ENCODE results near the gene RGS19.

The RGS19 gene

GRCh38 chr20:64047968-64048401 lies 31.3 kb downstream of the RGS19 start:
- no peak for DNase-seq

GRCh38 chr20:64047046-64047389 lies 32.3 kb downstream of the RGS19 start:
- no peak for DNase-seq

- DNase-seq = no peak
These were observed 33.8 kb downstream of the RGS19 start for GRCh38 chr20:64045346-64046011.

DNA sequence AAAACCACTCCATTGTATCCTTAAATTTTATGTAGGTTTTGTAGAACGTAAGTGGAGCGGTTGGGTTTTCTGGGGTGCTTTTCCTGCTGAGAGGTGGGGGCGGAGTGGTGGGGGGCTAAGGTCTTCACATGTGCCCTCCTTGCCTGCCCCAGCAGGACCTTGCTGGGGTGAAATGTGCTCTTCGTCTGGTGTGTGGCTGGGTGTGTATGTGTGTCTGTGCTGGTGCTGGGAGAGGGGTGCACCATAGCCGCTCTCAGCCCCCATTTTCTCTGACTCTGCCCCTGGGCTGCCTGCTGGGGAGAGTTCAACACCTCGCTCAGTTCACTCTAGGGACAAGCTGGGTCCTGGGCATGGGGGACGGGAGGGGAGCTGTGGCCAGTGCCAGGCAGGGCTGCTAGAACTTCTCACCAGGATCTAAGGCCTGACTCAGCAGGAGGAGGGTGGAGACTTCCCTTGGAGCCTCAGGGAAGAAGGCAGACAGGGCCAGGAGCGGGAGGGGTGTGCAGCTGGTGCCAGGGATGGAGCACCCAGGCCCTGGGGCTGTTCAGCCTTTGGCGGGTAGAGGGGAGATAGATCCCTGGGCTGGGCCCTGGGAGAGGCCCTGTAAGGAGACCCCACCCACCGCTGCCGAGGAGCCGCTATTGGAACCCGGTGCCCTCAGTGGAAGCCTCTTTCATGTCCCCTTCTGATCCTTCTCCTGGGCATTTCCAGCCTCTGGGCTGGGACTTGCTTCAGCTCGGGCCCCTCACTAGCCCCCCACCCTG lies 34.7 kb downstream of the RGS19 start:
- no peak for DNase-seq

- no peak for DNase-seq
These were observed 35.5 kb downstream of the RGS19 start for GRCh38 chr20:64043768-64044167.

DNA sequence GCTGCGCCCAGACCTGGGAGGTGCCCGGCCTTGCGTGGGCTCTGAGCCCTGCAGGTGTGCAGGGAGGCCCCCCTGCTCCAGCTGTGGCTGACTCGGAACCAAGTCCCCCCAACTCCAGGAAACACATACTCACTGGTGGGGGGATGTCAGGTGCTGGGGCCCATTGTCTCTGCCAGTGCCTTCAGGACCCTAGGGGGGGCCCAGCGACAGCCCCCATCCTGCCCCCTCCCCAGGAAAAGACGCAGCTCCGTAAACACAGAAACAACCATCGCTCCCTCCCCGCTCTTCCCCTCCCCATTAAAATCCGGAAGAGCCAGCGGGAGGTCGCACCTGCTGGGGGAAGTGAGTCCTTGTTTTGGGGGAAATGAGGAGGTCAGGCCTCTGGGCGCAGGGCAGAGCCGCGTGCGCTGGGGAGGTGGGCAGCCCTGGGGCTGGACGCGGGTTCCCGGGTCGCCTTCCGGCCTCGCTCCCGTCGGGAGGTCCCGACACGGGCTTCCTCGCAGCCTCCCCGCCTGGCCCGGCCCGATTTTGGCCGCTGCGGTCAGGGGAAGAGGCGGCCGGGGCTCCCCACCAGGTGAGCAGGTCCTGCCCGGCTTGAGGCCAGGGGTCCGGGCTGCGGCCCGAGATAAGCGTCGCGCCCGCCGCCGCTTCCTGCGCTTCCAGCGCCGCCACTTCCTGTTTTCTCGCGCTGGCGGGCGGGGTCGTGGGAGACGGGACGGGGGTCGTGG lies 37.1 kb downstream of the RGS19 start:
- DNase-seq = no peak

- DNase-seq = no peak
These were observed 37.6 kb downstream of the RGS19 start for GRCh38 chr20:64041781-64042053.

DNA sequence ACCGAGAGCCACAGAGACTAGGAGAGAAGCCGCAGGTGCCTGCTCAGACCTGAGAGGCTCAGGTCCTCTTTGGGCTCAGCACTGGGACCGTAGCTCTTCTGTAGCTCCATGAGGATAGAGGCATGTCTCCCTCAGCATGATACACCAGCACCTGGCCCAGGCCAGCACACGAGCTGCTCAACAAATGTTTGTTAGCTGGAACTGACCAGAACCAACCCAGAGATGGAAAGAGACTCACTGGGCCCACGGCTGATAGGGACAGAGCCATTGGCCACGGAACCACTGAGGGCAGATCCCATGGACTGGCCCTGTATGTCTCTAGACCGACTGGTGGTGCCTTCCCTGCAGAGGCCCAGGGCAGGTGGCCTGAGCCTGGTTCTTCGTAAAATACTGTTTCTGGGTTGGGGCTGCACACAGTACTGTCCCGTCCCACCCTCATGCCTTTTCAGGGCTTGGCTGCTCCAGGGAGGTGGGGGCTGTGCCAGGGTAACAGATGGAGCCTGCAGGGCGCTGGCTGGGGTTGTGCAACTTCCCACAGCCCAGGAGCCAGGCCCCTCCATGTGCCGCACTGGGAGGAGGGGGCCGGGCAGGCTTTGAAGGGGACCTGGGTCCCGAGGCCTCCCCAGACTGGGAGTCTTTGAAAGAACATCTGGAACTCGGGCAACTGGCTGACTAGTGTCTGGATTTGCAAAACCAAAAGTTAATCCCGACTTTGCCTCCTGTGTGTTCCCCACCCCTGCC lies 38.1 kb downstream of the RGS19 start:
- no peak for DNase-seq

DNA sequence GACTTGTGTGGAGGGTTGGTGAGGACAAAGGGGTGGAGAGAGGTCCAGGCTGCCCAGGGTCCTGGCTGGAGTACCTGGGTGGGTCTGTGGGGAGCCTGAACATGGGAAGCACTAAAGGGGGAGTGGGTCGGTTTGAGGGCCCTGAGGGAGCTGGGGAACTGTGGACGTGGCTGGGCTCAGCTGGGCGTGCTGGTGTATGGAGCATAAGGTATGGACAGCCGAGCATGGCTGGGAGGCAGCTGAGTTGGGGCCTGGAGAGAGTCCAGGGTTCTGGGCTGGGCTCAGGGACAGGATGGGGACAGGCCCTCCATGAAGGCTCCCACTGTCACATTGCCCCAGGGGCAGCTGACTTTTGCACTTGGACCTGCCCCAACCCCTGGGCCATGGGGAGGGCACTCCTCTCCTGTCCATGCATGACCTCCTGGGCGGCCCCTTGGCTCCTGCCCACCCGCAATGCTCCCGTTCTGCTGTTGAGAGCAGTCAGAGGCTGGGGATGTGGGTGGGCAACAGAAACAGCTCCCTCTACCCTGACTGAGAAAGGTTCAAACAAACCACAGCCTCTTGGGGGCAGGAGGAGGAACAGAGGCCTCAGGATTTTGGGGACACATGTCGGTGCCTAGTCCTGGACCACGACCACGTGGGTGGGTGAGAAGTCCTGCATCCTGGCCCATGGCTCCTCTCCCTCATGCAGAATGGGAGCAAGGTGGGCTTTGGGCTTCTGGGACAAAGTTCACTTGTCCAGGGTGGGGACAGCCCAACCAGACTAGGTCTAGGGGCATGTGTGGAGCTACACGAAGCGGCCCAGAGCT lies 38.9 kb downstream of the RGS19 start:
- no peak for DNase-seq

- no peak for DNase-seq
These were observed 39.8 kb downstream of the RGS19 start for GRCh38 chr20:64039293-64040160.

- peak; percentile 56 to 82 (median 64) for DNase-seq
These were observed 40.6 kb downstream of the RGS19 start for GRCh38 chr20:64038565-64039292.

DNA sequence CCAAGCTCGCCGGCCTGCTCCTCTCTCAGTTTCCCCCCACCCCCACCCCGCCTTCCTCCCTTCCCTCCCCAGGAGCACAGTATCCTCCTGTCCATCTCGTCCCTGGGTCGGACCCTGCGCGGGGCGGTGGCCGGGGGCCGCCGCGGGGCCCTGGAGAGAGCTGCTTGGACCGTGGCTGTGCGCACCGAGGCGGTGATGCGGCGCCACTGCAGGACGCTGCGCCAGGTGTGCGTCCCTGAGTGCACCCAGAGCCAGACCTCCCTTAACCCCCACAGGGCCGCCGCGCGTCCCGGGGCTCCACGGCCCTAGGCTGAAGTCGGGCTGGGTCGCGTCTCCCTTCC lies 41.1 kb downstream of the RGS19 start:
- peak in 1 of 5 donors; percentile 48 for DNase-seq

GRCh38 chr20:64037498-64038213 lies 41.7 kb downstream of the RGS19 start:
- DNase-seq = peak in 1 of 5 donors; percentile 28

DNA sequence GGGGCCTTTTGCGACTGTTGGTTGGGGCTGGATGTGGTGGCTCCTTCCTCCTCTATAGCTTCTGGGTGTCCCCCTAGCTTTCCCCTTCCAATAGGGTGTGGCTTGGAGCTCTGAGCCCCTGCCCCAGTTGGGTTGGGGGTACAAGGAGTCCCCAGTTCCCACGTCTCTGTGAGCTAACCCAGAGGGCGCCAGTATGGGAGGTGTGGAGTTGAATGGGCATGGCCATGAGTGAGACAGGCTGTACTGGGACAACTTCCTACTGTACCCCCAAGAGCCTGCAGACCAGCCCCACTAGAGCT lies 42.2 kb downstream of the RGS19 start:
- DNase-seq = no peak

DNA sequence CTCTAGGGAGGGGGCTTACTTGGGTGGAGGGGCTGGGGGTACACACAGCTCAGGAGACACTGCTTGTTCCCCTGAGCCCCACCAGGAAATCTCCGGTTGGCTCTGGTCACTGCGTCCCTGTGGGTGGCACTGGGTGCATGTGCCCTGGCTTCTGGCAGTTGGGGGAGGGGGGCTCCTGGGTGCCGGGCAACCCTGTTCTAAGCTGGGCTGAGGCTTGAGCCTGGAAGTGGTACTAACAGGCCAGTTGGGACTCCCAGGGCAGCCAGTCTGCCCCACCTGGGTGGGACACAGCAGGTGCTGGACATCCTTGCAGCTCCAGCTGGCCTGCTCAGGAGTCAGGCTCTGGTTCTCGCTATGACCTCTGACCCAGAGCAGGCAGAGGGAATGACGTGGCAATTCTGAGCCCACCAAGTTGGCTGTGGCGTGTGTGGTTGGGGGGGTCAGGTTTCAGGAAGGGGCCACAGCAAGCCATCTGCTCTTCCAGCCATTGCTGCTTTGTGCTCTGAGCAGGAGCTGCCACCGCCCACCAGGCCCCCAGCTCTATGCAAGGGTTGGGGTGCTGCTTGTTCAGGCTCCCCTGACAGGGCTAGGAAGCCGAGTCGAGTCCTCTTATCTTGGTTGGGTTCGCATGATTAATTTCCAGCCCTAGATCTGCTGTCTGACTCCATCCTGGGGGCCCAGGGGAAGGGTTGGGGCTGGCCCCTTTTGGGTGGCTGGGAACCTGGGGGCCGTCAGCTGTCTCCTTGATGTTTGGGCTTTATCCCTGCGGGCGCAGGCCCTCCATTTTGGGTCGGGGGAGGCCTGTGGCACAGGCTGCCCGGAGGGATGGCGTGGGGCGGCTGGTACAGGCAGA lies 42.7 kb downstream of the RGS19 start:
- no peak for DNase-seq

- DNase-seq = no peak
These were observed 43.4 kb downstream of the RGS19 start, which contains the start of gene C20orf204 for GRCh38 chr20:64035933-64036345. Gene C20orf204, plus strand, starts transcription at chr20:64036182. Its CDS starts 142 bp downstream, at chr20:64036324.

DNA sequence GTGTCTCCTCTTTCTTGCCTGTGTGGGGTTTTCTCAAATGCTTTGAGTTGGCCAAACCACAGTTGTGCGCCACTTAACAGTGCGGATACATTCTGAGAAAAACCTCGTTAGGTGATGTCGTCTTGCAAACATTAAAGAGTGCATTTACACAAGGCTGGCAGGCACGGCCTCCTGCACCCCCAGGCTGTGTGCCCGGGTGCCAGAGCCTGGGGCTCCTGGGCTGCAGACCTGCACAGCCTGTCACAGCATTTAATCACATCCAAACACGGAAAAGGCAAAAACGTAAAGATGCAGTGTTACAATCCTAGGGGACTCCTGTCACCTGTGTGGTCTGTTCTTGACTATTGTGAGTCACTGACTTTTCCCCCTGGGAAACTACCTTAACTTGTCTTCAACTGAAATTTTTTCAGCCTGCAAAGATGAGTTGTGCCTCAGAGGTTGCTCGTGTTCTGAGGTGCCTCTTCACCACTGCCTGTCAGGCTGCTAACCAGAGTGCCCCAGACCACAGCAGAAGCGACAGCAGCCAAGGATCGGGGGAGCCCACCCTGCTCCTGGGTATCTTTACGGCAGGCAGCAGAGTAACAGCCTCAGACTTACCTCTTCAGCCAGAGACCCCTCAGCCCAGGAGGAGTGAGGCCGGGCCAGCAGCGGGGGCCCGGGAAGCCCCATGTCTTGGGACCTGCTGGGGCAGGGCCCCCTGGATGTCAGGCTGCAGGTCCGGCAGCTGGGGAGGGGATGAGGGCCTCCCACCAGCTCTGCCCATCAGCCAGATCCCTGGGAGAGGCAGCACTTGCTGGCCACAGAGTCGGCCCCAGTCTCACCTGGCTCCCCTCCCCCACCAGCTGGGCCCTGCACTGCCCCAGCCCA lies 44.0 kb downstream of the RGS19 start:
- peak in 1 of 5 donors; percentile 77 for DNase-seq

GRCh38 chr20:64033981-64034493 lies 45.3 kb downstream of the RGS19 start:
- no peak for DNase-seq

Measured in T-helper 1 cell (primary cell).